Stimulated activated CD4-positive, alpha-beta T cell treated with anti-CD3 and anti-CD28 coated beads, Interleukin-4, amount 100 ng/mL, for 48 hours (primary cell): Measurements from ENCODE around the gene DMAC2.
"Not testable (repeated sequence)": the region's sequence is repeated elsewhere in the genome, so short reads cannot be mapped to it uniquely, and the experiment has no call there.

Experiments
- DNase-seq, 2 donors: peaks; one replicate each; pipeline ENCODE4 v3.0.0-alpha.2; 2020; ENCODE audit warnings: low read depth in 2 of 2

DMAC2 gene

DNA sequence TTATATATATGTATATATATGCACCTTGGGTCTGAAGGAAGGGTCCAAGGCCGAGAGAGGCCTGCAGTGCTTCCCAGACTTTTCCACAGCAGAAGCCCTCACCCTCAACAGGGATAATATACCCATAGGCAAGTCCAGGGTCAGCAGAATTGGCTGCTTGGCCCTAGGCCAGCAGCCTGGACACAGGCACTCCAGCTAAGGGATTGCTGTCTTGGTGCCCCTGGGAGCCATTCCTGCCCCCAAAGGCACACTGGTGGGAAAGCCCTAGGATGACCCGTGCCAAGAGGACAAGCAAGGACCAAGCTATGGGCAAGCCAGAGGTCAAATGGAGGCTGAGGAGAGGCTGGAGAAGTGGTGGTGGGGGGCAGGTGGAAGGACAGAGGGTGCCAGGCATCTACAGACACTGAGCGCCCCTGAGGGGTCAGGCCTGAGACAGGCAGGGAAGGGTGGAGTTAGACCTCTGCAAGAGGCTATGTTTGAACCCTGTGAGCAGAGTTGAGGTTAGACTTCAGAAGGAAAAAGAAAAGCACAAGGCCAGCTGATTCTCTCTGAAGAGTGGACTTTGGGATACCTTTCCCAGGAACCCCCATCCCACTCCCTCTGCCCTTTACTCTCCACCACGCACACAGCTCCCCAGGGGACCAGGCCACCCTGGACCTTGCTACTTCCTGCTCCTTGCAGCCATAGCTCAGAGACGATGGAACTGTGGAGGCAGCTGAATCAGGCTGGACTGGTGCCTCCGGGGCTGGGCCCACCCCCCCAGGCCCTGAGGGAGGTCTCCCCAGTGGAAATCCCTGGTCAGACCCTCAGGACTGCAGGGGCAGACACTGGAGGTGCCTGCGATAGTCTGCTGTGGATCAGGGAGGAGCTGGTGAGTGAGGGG lies 3.0 kb upstream of the DMAC2 start, which contains the start of gene ERICH4:
ERICH4 (plus strand) TSS at position 684 of the 883 bp plus-strand sequence; CDS start at position 698, 14 bp downstream.
- no peak for DNase-seq

DNA sequence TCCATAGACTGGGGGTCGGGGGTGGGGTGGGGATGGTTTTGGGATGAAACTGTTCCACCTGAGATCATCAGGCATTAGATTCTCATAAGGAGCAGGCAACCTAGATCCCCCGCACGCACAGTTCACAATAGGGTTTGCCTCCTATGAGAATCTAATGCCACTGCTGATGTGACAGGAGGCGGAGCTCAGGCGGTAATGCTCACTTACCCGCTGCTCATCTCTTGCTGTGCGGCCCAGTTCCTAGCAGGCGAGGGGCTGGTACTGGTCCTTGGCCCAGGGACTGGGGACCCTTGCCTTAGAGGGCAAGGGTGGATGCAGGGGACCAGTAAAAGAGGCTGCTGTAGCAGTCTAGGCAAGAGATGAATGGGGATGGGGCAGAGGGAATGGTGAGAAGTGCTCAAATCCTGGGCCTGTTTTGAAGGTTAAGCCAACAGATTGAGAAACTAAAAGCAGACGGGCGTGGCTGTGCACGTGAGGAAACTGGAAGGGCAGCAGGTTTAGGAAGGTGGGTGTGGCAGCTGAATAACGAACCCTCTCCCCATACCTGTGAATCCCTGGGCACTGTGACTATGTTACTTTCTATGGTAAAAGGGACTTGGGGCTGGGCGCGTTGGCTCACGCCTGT lies 1.7 kb upstream of the DMAC2 start:
- no peak for DNase-seq

DNA sequence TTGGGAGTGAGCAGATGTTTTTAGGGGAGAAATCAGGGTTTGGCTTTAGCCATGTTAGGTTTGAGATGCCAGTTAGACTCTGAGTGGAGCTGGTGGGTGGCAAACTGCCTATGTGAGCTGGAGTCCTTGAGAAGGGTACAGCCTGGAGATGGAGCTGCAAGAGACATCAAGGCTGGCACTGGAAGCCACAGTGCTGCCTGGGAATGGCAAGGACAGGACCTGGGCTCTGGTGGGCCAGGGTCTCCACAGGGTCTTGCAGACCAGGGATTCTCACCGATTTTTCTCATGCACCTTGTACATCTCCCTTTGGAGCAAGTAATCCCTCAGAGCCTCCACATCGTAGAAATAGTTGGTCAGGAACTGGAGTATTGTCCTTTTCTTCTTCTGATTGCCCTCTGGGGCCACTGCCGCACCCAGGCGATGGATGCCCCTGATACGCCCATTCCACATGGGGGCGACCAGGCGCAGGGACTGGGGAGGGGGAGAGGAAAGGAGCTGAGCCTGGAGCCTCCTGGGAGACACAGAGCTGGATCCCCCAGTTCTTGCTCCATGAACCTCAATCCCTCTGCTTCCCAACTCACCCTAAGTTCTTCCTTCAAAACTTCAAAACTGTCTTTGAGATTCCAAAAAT lies 1.7 kb downstream of the DMAC2 start:
- DNase-seq, result no peak

- no peak for DNase-seq
Observed at GRCh38 chr19:41436674-41436951, 3.1 kb downstream of the DMAC2 start.

DNA sequence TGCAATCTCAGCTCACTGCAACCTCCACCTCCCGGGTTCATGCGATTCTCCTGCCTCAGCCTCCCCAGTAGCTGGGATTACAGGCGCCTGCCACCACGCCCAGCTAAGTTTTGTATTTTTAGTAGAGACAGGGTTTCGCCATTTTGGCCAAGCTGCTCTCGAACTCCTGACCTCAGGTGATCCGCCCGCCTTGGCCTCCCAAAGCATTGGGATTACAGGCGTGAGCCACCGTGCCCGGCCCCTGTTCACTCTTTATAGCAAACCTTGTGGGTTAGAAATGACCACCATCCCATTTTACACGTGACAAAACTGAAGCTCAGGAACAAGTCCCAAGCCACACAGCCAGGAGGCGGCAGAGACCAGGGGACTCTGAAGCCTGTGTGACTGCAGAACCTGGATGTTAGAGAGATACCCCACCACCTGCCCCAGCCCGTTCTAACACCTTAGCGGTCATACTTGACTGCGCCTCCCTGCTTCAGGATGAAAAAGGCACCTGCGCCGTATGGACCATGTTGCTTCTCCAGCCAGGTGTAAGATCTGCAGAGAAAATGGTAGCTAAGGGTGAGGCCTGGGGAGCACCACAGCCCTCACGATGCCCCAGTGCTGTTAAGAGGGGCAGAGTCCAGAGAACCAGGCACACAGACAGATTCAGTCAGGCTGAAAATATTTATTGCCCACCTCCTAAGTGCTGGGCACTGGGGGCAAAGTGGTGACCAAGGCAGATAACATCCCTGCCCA lies 3.6 kb downstream of the DMAC2 start:
- no peak for DNase-seq

- DNase-seq, result not testable (repeated sequence)
Observed at GRCh38 chr19:41435376-41435775, 4.3 kb downstream of the DMAC2 start.

DNA sequence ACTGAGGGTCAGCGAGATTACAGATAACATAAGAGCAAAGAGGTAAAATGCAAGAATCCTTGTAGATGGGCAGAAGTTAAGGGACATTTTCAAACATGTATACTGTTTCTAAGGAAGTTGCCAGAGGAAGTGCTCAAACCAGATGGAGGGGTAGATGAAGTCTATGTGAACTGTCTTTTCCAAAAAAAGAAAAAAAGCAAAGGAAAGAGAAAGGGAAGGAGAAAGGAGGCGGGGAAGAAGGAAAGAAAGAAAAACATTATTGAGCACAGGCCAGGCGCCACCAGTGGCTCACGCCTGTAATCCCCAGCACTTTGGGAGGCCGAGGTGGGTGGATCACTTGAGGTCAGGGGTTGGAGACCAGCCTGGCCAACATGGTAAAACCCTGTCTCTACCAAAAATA lies 5.3 kb downstream of the DMAC2 start:
- DNase-seq, result no peak

DNA sequence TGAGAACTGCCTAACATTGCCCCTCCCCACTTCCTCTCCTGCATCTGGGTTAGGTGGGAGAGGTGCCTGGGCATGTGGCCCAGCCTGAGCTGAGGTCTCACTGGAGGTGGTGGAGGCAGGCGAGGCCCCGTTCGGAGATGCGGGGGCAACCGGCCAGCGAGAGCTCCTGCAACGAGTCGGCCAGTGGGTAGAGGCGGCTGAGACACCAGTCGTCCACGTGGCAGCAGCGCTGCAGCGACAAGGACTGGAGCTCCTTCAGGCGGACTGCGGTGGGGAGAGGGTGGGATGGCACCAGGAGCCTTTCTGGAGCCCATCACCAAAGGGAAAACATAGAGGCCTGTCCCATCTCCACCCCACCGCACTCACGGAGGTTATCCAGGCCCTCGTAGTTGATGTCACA lies 6.5 kb downstream of the DMAC2 start:
- DNase-seq, result no peak

GRCh38 chr19:41431426-41432386 lies 8.0 kb downstream of the DMAC2 start:
- DNase-seq, result no peak

GRCh38 chr19:41430922-41431321 lies 8.8 kb downstream of the DMAC2 start:
- DNase-seq, result no peak

DNA sequence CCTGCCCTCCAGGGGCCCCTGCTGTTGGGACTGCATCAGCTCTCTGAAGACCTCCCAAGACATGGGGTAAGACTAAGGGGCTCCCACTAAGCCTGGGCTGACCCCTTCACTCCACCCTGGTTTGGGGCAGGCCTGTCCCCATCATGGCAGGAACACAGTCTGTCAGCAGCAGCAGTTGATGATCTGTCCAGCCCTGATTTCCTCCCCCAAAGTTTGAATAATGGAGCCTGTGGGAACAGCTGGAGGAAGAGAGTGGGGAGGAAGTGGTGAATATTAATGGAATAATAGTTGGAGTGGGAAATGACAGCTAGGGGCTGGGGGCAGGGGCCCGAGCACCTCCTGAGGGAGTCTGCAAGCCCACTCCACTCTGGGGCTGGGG lies 11.2 kb downstream of the DMAC2 start:
- no peak for DNase-seq

DNA sequence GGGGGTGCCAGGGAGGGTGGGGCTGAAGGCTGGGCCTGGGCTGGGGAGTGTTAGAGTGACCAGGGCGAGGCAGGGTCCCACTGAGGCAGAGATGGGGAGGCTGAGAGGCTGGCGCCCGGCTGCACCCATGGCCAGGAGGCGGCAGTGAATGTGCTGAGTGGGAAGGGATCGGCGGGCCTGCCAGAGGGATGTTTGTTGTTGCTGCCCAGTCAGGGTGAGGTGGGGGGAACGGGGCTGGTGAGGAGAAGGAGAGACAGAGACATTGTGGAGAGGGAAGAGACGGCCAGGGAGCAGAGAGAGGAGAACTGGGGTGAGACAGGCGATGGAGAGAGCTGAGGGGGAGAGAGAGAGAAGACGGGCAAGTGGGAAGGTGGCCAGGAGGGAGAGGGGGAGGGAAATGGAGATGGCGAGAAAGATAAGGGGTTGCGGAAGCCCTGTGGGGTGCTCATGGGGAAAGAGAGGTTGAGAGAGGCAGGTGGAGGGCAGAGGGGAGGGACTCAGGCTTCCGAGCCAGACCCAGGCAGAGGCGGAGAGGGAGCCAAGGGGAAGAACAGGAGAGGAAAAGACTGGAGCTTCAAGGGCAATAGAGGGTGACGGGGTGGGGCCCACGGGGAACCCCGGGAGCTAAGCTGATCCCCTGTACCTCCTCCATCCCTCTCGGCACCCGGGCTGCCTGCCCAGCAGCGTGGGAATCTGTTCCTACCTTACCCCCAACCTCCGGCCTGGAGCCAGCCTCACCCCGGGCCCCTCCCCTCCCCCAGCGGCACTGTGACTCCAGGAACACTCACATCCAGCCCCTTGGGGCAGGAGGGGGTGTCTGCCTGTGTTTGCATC lies 11.8 kb downstream of the DMAC2 start:
- DNase-seq, result peak in 1 of 2 donors; percentile 20

GRCh38 chr19:41426952-41427646 lies 12.6 kb downstream of the DMAC2 start, which contains the start of gene B3GNT8:
TSS of gene B3GNT8 (minus strand) at chr19:41427374. CDS start at chr19:41426778, 596 bp downstream.
- peak; percentile 23 to 38 for DNase-seq

DNA sequence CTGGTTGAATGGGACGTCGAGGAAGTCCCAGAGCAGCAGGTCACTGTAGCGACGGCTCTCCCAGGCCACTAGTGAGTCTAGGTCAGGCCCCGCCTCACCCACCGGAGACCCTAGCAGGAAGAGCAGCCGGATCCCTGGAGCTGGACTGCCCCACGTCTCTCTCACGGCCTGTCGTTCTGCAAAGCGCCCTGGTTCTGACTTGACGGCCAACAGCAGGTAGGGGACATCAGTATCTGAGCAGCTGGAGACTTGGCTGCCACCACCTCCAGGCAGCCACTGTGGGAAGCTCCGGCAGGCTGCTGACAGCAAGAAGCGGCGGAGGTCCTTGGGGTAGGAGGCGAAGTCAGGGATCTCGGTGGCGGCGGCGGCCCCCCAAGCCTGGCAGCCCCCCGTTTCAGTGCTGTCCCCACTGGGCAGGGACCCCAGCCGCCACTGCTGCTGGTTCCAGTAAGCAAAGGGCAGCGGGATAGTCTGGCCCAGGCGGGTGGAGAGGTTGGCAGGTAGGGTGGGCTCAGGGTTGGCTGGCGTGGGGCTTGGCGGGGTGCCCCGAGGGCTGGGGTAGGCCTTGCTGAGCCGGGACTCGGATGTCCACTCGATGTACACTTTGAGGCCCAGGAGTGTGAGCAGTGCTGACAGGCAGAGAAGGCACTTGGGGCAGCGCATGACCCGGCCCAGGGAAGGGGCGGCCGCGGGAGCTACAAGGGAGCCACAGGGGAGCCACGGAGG lies 13.4 kb downstream of the DMAC2 start:
- no peak for DNase-seq

DNA sequence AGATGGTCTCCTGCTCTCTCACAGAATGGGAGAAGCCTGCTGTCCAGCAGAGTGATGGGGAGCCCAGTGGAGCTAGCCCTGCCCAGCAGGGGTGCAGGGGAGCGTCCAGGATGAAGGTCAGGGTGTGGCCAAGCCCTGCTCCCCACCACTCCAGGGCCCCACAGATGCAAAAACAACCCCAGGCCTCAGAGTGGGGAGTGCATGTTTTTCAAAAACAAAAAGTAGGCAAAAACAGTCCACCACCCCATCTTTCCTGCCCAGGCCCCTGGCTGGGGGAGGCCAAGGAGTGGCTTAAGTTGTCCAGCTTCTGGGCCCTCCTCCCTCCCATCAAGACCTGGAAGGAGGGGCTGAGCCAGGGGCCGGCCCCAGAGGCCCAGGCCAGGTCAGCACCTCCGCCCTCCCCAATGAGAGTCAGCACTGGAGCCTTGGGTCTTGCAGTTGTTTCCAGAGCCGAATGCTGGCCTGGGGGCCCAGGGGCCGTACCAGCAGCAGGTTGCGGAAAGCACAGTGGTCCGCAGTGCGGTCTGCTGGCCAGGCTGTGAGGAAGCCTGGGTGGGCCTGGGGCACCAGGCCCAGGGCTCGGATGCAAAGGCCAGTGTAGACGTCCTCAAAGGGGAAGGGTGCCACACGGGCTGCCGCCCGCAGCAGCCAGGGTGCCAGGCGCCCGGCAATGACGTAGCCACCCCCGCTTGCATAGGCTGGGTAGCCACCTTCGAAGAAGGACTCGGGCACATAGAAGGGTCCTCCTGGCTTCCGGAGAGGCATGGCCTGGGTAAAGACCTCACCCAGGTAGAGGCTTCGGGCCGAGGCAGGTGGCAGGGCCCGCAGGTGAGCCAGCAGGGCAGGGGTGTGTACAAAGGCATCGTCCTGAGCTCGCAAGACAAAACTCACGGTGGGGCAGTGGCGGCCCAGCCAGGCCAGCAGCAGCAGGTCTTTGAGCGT lies 14.3 kb downstream of the DMAC2 start:
- no peak for DNase-seq

DNA sequence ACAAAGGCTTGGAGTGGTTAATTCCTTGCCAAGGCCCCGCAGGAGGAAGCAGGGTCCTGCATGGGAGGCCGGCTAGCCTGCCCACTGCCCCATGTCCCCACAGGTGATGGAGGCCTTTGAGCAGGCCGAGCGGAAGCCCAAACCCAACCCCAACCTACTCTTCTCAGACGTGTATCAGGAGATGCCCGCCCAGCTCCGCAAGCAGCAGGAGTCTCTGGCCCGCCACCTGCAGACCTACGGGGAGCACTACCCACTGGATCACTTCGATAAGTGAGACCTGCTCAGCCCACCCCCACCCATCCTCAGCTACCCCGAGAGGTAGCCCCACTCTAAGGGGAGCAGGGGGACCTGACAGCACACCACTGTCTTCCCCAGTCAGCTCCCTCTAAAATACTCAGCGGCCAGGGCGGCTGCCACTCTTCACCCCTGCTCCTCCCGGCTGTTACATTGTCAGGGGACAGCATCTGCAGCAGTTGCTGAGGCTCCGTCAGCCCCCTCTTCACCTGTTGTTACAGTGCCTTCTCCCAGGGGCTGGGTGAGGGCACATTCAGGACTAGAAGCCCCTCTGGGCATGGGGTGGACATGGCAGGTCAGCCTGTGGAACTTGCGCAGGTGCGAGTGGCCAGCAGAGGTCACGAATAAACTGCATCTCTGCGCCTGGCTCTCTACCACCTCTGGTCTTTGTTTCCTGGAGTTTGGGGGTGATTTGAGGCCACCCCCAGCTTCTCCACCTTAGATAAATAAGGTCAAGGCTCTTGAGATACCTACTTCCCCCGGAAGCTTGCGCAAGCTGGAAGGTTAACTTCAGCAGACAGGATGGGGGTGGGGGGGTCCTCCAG lies 15.2 kb downstream of the DMAC2 start:
- DNase-seq, result no peak

DNA sequence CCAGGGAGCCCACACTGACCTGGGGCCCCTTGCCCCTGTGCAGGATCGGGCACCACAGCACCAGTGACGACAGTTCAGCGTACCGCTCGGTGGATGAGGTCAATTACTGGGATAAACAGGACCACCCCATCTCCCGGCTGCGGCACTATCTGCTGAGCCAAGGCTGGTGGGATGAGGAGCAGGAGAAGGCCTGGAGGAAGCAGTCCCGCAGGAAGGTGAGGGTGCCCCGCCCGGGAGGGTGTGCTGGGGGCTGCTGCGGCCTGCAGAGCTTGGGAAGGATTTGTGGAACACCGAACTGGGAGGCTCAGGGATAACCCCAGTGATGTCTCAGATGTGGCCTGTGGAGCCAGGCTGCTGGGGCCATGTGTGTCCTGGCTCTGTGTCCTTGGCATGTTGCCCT lies 16.8 kb downstream of the DMAC2 start:
- DNase-seq, result no peak
